Skin of body (tissue), 3 donors: ENCODE data around the gene NPFF. TPM values are rescaled to one million over a fixed set of nuclear protein-coding genes. Genes with fewer than 3 reads are reported as not detected.

Source experiments
- DNase-seq: peaks from one replicate; lab custom pipeline; 2025; lab: John Stamatoyannopoulos, UW
- small RNA-seq: library from RNA; depleted of rRNA; stranded (forward); fragments of <200 nt; gene quantifications from one replicate; pipeline ENCODE3, GENCODE V24; 2014; ENCODE audit warnings: low replicate concordance
- total RNA-seq: library from RNA; depleted of rRNA; stranded (reverse); fragments of >200 nt; gene quantifications from one replicate; pipeline ENCODE4 v1.2.3, GENCODE V29; 2014

NPFF gene
- total RNA-seq, 1 donor from 2014 or later: 0.59 TPM

DNA sequence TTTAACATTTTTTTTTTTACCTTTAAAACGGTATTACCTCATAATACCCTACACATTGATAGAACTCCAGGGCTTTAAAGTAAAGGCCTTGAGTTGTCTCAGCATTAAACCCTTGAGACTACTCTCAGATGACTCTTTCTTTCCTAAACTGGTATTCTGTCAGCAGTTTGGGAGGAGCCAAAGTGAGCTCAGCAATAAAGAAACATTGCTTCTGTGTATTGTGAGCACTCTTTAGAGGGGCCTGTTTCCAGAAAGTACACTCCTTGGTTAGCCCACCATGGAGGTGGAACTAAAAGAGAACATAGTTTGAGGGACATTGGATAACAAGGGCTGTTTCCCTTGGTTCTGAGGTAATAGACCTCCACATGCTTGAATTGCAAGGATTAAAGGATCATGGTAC lies 28.4 kb downstream of the NPFF start:
- DNase-seq: no peak

DNA sequence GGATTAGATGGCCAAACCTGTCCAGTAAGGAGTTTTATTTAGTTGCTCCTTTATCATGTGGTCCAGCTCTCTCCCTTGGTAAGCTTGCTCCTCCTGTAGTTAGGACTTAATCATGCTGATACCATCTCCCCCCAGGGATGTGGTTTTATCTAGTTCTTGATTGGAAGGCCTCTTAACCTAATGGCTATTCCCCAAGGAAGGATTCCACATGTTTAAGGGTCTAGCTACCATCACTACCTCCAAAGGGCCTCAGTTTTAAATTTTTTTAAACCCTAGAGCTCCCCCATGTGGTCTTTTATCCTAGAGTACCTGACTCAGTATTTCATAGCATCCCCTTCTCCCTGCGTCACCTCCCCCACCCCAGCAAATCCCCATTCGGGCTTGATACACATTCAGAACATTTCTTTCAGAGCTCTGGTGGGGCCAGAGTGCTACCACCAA lies 30.5 kb downstream of the NPFF start:
- DNase-seq: no peak

DNA sequence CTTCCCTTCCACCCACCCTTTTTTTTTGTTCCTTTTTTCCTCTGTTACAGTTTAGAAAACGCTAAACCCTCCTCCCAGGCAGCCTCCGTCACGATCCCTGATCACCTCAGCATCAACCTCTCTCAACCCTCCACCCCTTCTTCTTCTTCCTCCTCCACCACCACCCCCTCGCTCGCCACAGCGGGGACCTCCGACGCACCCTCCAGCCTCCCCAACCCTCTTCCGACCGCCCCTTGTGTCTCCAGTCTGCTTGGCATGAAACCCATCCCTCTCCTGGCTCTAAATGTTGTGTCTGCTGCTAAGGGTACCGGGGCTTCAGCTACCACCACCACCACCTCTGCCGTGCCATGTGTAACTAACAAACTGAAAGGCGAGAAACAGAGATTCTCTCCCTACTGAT lies 32.5 kb downstream of the NPFF start:
- no peak for DNase-seq

GRCh38 chr12:53474077-53474476 lies 33.2 kb downstream of the NPFF start:
- no peak for DNase-seq

DNA sequence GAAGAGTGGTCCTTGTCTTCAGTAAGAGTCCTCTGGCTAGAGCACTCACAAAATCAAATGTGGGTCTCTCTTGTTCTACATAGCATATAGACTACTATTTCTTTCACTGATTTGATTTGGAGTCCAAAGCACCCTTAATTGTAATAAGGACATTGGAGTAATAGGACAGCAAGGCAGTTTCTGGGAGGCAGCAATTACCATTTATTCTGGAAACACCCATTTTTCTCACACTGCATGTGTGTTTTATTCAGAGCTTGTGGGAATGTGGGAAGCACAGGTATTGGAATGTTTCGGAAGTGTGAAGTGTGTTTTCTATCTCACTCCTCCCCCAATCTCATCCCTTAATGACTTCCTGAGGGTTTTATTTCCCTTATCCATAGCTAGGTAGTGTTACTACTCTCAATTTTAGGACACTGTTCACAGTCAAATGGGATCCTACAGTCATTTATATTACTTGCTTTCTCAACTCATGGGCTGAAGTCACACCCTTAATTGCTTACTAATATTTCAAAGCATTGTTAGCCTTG lies 35.2 kb downstream of the NPFF start:
- DNase-seq: no peak

GRCh38 chr12:53468282-53468681 lies 39.0 kb downstream of the NPFF start:
- no peak for DNase-seq

DNA sequence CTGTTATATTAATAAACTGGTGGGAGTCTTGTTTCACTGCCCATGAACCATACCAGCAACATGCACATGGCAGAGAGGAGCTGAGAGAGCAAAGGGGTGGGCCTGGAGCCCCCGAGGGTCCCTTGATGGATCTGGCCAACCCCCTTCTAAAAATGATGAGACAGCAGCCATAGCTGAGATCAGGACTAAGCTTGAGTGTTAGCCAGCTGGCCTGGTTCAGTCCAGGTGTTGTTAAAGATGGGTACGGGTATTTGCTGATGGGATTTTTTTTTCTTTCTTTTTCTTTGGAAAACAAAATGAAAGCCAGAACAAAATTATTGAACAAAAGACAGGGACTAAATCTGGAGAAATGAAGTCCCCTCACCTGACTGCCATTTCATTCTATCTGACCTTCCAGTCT lies 39.4 kb downstream of the NPFF start:
- no peak for DNase-seq

DNA sequence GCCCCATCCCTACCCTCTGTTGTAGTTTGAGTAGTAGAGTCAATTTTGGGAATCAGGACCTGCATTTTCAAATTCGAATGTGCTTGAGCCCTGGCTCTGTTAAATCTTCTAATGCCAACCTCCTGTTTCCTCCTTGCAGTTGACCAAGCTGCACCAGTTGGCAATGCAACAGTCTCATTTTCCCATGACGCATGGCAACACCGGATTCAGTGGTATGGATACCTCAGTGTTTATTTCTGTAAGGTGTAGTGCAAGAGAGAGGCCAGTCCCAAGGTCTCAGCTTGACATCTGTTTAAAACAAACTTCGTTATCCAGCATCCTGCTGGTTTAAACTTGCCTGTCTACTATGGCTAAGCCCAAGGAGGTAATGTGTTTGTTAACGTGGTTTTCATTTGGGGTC lies 40.2 kb downstream of the NPFF start:
- no peak for DNase-seq

GRCh38 chr12:53466640-53467039 lies 40.6 kb downstream of the NPFF start:
- DNase-seq: no peak

GRCh38 chr12:53465679-53466078 lies 41.6 kb downstream of the NPFF start:
- DNase-seq: no peak

DNA sequence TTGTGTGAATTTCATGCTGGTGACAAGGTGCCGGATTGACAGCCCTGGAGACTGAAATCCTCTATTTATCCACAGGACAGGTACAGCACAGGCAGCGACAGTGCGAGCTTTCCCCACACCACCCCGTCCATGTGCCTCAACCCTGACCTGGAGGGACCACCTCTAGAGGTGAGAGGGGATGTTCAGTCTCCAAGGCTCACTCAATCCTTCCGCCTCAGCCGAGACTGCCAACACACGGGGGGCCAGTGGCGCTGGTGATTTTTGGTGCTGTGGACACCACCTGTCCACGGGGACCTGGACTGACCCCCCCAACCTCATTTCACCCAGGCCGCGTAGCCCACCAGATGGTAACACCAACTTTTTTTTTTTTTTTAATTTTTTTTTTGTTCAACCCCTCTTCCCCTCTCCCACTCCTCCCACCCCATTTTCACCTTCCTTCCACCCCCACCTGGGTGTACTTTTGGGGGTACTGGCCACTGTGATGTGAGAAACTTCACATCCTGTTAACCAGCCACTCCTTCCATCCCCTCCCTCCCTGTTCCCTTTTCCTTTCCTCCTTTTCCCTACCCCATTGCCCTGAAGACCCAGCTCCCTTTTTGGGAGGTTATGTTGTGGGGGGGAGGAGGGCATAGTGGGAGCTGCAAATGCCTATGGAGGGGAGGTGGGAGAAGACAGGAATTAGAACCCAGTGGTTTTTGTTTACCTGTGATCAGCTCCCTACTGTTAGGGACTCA lies 42.4 kb downstream of the NPFF start:
- DNase-seq: no peak

GRCh38 chr12:53463802-53464560 lies 43.3 kb downstream of the NPFF start:
- DNase-seq: no peak

DNA sequence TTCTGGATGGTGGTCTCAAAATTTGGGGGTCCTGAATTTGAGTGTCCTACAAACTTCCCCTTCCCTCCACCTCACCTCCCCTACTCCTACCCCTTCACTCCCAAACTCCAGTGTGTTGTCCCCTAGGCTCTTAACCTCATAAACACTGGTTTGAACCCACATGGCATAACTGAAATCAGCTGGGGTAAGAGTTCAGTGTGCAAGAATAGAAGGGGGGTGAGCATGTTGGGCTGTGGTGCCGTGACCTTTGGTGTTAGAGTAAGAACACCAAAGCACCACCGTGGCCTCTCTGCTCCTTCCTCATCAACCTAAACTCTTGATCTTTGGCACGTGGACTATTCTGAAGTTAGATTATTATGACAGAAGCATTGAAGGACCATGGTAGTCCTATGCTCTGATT lies 44.3 kb downstream of the NPFF start:
- no peak for DNase-seq

GRCh38 chr12:53461591-53461990 lies 45.7 kb downstream of the NPFF start:
- DNase-seq: no peak

GRCh38 chr12:53461059-53461458 lies 46.2 kb downstream of the NPFF start:
- no peak for DNase-seq

DNA sequence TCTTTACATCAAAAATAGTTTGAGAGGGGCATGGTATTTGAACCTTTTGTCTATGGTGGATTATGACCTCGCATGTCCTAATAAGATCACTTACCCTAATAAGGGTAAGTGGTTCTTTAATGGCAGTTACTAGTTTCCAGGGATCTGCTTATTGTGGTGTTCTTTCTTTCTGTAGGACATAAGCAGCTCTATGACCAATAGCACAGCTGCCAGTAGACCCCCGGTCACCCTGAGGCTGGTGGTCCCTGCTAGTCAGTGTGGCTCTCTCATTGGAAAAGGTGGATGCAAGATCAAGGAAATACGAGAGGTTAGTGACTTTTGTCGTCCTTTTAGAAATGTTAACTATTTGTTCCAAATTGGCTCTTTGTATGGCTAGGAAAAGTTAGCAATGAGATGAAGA lies 48.2 kb downstream of the NPFF start:
- no peak for DNase-seq

Small RNA genes lying within 50 kb of the gene (small RNA-seq; reads per million reads assigned to genes)
- gene AC023509.3: not detected

Other genes starting within 250 kb of the NPFF start
- gene ESPL1, start 239.2 kb downstream of the NPFF start, total RNA-seq: 5.6 TPM
- gene PFDN5, start 211.9 kb downstream of the NPFF start, total RNA-seq: 421 TPM
- 19.8 TPM for gene MYG1, start 207.8 kb downstream of the NPFF start, total RNA-seq
- 28.0 TPM for gene AAAS, start 185.9 kb downstream of the NPFF start, total RNA-seq
- 0.30 TPM for gene SP7, start 171.1 kb downstream of the NPFF start, total RNA-seq
- gene SP1, start 127.3 kb downstream of the NPFF start, total RNA-seq: 43.6 TPM
- gene AMHR2, start 83.6 kb downstream of the NPFF start, total RNA-seq: not detected
- 18.2 TPM for gene PRR13, start 65.8 kb downstream of the NPFF start, total RNA-seq
- gene PCBP2, start 55.4 kb downstream of the NPFF start, total RNA-seq: 304 TPM
- 12.8 TPM for gene MAP3K12, start 8.0 kb downstream of the NPFF start, total RNA-seq
- gene TARBP2, start 6.2 kb downstream of the NPFF start, total RNA-seq: 23.8 TPM
- gene ATF7, start 118.9 kb upstream of the NPFF start, total RNA-seq: 23.7 TPM
- 115 TPM for gene ATP5MC2, start 168.6 kb upstream of the NPFF start, total RNA-seq
- 110 TPM for gene CALCOCO1, start 220.0 kb upstream of the NPFF start, total RNA-seq
- not detected for gene CISTR, start 244.5 kb upstream of the NPFF start, total RNA-seq